ENCODE data around the gene AAK1. TPM values are rescaled to one million over a fixed set of nuclear protein-coding genes. Genes with fewer than 3 reads are reported as not detected.
A peak's percentile ranks its signal among the peaks of the same experiment; 100 is the strongest.

AAK1 gene
- total and polyA plus RNA-seq, 4 experiments from 2014 or later, result 27.6 to 225 (median 175) TPM

DNA sequence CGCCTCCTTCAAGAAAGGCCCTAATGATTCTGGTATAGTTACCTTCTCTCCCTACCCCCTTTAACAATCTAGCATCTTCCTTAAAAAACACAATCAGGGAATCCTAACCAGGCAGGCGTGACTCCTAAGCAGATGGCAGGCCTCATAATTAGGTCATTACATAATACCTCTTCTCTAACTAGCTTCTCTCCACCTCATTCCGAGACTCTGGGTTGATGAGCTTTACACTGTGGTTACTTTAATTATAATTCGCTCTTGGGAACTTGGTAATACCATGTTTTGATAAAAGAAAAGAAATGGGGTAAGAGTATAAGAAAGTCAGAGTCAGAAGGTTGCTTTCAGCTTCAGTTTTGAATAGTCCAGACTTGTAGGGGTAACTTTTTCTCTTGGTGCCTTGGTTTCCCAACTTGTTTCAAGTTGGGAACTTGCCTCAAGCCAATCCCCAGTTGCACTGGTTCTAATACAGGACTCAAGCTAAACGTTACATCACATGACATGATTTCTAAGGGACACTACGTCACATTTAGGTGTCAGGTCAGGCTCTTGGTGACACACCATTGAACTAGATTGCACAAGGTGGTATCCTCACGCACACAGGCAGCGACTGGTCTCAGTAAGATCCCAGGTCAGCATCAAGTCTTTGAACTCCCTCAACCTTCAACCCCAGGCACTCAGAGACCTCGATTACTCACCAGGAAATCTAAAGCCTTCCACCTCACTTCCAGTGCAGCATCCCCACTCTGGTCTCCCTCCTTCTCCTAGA, 59.2 kb downstream of the AAK1 start:
- Mint-ChIP-seq H3K27ac (peak overlapping the region; percentile 31 to 89 (median 75)), H3K4me1 (peaks cover 76 to 94% (median 83%) of the 10 kb centered on the region in 4 donors), H3K4me3 (peak overlapping the region in 7 of 8 donors; percentile 29 to 81 (median 69)), H3K27me3 (no peaks in the 10 kb centered on the region), H3K36me3 (peaks cover 16 to 18% of the 10 kb centered on the region in 2 donors), H3K9me3 (no peaks in the 10 kb centered on the region)
- H3K4me3 ChIP-seq (ENCODE audit: low read length in 2 of 2), result no peak overlapping the region
- no peaks in the 10 kb centered on the region for H3K9me3 ChIP-seq (ENCODE audit: control insufficient read depth in 1 of 2, low read length in 2 of 2)
- H3K4me1 ChIP-seq (ENCODE audit: insufficient read depth, low read length), result peaks cover 94% of the 10 kb centered on the region
- no peak for DNase-seq
- POLR2A ChIA-PET (ENCODE audit: partially characterized antibody), result interaction anchor here (0.8 to 3.7 kb wide), 5 partner anchors 12 to 60 kb away, joined by 3 to 22 read pairs (median 5); partner anchors contain the start of gene AAK1
- no peaks in the 10 kb centered on the region for H3K36me3 ChIP-seq (ENCODE audit: insufficient read depth, low read length)
- CTCF ChIA-PET (ENCODE audit: partially characterized antibody), result interaction anchor here (0.6 to 15.9 kb wide), 5 partner anchors 17 to 128 kb away, joined by 3 to 220 read pairs (median 3); no protein-coding TSS in a partner anchor
- no peaks in the 10 kb centered on the region for H3K27me3 ChIP-seq (ENCODE audit: insufficient read depth, low read length)
- intact Hi-C loops (cut with micrococcal nuclease), result no loop called here
- no peak overlapping the region for H3K27ac ChIP-seq (ENCODE audit: low read depth, low read length)

DNA sequence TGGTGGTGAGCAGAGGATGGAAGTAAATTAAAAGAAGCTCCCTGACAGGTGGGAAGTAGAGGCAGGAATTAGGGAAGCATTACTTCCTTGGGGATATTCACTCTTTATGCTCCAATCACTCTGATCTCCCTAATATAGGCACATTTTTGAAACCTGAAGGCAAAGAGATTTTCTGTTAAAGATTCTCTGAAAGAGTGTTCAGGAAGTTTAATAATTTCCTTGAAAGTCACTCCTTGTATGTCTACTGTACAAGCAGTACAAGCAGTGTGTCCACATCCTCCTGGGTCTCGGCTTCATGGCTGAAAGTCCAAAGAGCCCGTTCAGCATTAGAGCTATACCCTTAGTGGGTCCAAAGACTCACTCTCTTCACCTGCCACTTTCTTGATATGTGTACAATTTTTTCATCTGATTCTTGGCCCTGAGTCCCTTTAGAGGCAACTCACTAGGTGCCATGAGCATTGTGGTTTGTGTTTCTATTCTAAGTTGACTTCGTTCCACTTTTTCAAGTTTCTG, 60.2 kb downstream of the AAK1 start:
- ChIA-PET POLR2A (ENCODE audit: partially characterized antibody) (interaction anchor here (0.8 to 3.7 kb wide), 7 partner anchors 11 to 61 kb away, joined by 3 to 22 read pairs (median 5); partner anchors contain the start of gene AAK1), CTCF (ENCODE audit: partially characterized antibody) (interaction anchor here (1.3 to 15.9 kb wide), 5 partner anchors 14 to 141 kb away, joined by 3 to 220 read pairs (median 4); no protein-coding TSS in a partner anchor)
- Mint-ChIP-seq H3K4me3 (peak overlapping the region in 7 of 8 donors; percentile 51 to 81 (median 66)), H3K9me3 (no peaks in the 10 kb centered on the region), H3K27me3 (no peaks in the 10 kb centered on the region), H3K27ac (peak overlapping the region; percentile 43 to 92 (median 83)), H3K4me1 (peaks cover 73 to 94% (median 82%) of the 10 kb centered on the region in 4 donors), H3K36me3 (peaks cover 11 to 14% of the 10 kb centered on the region in 2 donors)
- H3K27me3 ChIP-seq (ENCODE audit: insufficient read depth, low read length), result no peaks in the 10 kb centered on the region
- intact Hi-C loops (cut with micrococcal nuclease), result loop anchor here (1.0 kb wide), 1 partner anchor 11 kb away; no protein-coding TSS in a partner anchor
- no peaks in the 10 kb centered on the region for H3K36me3 ChIP-seq (ENCODE audit: insufficient read depth, low read length)
- peaks cover 92% of the 10 kb centered on the region for H3K4me1 ChIP-seq (ENCODE audit: insufficient read depth, low read length)
- no peak overlapping the region for H3K4me3 ChIP-seq (ENCODE audit: low read length in 2 of 2)
- no peak overlapping the region for H3K27ac ChIP-seq (ENCODE audit: low read depth, low read length)
- no peak for DNase-seq
- no peaks in the 10 kb centered on the region for H3K9me3 ChIP-seq (ENCODE audit: control insufficient read depth in 1 of 2, low read length in 2 of 2)

GRCh38 chr2:69582582-69583176, 60.9 kb downstream of the AAK1 start:
- no peaks in the 10 kb centered on the region for H3K27me3 ChIP-seq (ENCODE audit: insufficient read depth, low read length)
- H3K4me1 ChIP-seq (ENCODE audit: insufficient read depth, low read length), result peaks cover 92% of the 10 kb centered on the region
- intact Hi-C loops (cut with micrococcal nuclease), result loop anchor here (1.0 kb wide), 1 partner anchor 12 kb away; no protein-coding TSS in a partner anchor
- Mint-ChIP-seq H3K27me3 (no peaks in the 10 kb centered on the region), H3K4me1 (peaks cover 73 to 94% (median 83%) of the 10 kb centered on the region in 4 donors), H3K36me3 (peaks cover 8 to 17% of the 10 kb centered on the region in 2 donors), H3K9me3 (no peaks in the 10 kb centered on the region), H3K4me3 (peak overlapping the region in 7 of 8 donors; percentile 51 to 81 (median 70)), H3K27ac (peak overlapping the region; percentile 43 to 92 (median 86))
- H3K4me3 ChIP-seq (ENCODE audit: low read length in 2 of 2), result no peak overlapping the region
- peak in 4 of 5 donors; percentile 24 to 50 (median 34) for DNase-seq
- ChIA-PET CTCF (ENCODE audit: partially characterized antibody) (interaction anchor here (1.3 to 15.9 kb wide), 5 partner anchors 14 to 142 kb away, joined by 3 to 220 read pairs (median 4); no protein-coding TSS in a partner anchor), POLR2A (ENCODE audit: partially characterized antibody) (interaction anchor here (0.6 to 3.7 kb wide), 7 partner anchors 12 to 61 kb away, joined by 3 to 22 read pairs (median 4); partner anchors contain the start of gene AAK1)
- no peaks in the 10 kb centered on the region for H3K9me3 ChIP-seq (ENCODE audit: control insufficient read depth in 1 of 2, low read length in 2 of 2)
- no peak overlapping the region for H3K27ac ChIP-seq (ENCODE audit: low read depth, low read length)
- no peaks in the 10 kb centered on the region for H3K36me3 ChIP-seq (ENCODE audit: insufficient read depth, low read length)

DNA sequence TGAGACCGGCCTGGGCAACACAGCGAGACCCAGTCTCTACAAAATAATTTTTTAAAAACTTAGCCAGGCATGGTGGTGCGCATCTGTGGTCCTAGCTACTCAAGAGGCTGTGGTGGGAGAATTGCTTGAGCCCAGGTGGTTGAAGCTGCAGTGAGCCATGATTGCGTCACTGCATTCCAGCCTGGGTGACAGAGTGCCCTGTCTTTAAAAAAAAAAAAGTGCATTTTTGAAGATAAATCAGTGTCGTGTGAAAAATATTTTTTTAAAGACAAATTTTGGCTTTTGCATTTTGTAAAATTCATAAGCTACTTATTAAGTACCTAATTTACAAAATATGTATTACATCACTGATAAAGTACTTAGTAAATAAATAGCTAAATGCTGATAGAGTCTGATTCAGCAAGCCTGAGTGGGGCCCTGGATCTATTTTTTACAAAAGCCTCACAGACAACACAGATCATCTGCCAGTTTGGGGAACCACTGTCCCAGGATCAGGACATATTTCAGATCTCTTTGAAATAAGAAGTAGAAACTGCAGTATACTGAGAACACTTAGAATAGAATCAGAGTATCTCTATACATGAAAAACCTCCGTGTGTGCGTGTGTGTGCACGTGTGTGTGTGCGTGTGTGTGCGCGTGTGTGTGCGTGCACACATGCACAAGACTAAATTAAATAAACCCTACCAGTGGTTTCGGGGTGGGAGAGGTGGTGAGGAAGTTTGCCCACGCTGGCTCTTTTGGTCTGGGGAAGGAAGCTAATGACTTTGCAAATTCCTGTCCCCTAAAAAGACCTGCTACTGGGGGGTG, 61.6 kb downstream of the AAK1 start:
- ChIA-PET CTCF (ENCODE audit: partially characterized antibody) (interaction anchor here (1.3 to 15.9 kb wide), 4 partner anchors 14 to 143 kb away, joined by 3 to 220 read pairs (median 5); no protein-coding TSS in a partner anchor), POLR2A (ENCODE audit: partially characterized antibody) (interaction anchor here (0.6 to 3.7 kb wide), 5 partner anchors 13 to 102 kb away, joined by 3 to 22 read pairs (median 4); partner anchors contain the start of gene AAK1)
- peak overlapping the region; percentile 42 to 92 (median 86) for H3K27ac Mint-ChIP-seq
- no peaks in the 10 kb centered on the region for H3K27me3 Mint-ChIP-seq
- Histone ChIP-seq H3K36me3 (ENCODE audit: insufficient read depth, low read length) (no peaks in the 10 kb centered on the region), H3K27me3 (ENCODE audit: insufficient read depth, low read length) (no peaks in the 10 kb centered on the region), H3K4me1 (ENCODE audit: insufficient read depth, low read length) (peaks cover 98% of the 10 kb centered on the region), H3K9me3 (ENCODE audit: control insufficient read depth in 1 of 2, low read length in 2 of 2) (no peaks in the 10 kb centered on the region), H3K4me3 (ENCODE audit: low read length in 2 of 2) (no peak overlapping the region), H3K27ac (ENCODE audit: low read depth, low read length) (no peak overlapping the region)
- no peaks in the 10 kb centered on the region for H3K9me3 Mint-ChIP-seq
- no peak for DNase-seq
- peak overlapping the region in 7 of 8 donors; percentile 51 to 81 (median 70) for H3K4me3 Mint-ChIP-seq
- peaks cover 8 to 18% of the 10 kb centered on the region in 2 donors for H3K36me3 Mint-ChIP-seq
- H3K4me1 Mint-ChIP-seq, result peaks cover 80 to 95% (median 88%) of the 10 kb centered on the region in 4 donors
- intact Hi-C loops (cut with micrococcal nuclease), result no loop called here

GRCh38 chr2:69580486-69580885, 63.1 kb downstream of the AAK1 start:
- intact Hi-C loops (cut with micrococcal nuclease), result no loop called here
- Histone ChIP-seq H3K27me3 (ENCODE audit: insufficient read depth, low read length) (no peaks in the 10 kb centered on the region), H3K4me3 (ENCODE audit: low read length in 2 of 2) (no peak overlapping the region), H3K27ac (ENCODE audit: low read depth, low read length) (no peak overlapping the region), H3K9me3 (ENCODE audit: control insufficient read depth in 1 of 2, low read length in 2 of 2) (no peaks in the 10 kb centered on the region), H3K4me1 (ENCODE audit: insufficient read depth, low read length) (peaks cover 95% of the 10 kb centered on the region), H3K36me3 (ENCODE audit: insufficient read depth, low read length) (no peaks in the 10 kb centered on the region)
- CTCF ChIA-PET (ENCODE audit: partially characterized antibody), result interaction anchor here (1.0 to 15.9 kb wide), 4 partner anchors 13 to 145 kb away, joined by 3 to 220 read pairs (median 4); no protein-coding TSS in a partner anchor
- H3K9me3 Mint-ChIP-seq, result no peaks in the 10 kb centered on the region
- peaks cover 8 to 14% of the 10 kb centered on the region in 2 donors for H3K36me3 Mint-ChIP-seq
- no peak for DNase-seq
- peaks cover 79 to 95% (median 87%) of the 10 kb centered on the region in 4 donors for H3K4me1 Mint-ChIP-seq
- H3K27ac Mint-ChIP-seq, result peak overlapping the region; percentile 15 to 92 (median 88)
- POLR2A ChIA-PET (ENCODE audit: partially characterized antibody), result interaction anchor here (1.4 kb wide), 1 partner anchor 63 kb away, joined by 5 read pairs; the partner anchor contains the start of gene AAK1
- peak overlapping the region in 2 of 8 donors; percentile 5 to 26 for H3K4me3 Mint-ChIP-seq
- no peaks in the 10 kb centered on the region for H3K27me3 Mint-ChIP-seq

DNA sequence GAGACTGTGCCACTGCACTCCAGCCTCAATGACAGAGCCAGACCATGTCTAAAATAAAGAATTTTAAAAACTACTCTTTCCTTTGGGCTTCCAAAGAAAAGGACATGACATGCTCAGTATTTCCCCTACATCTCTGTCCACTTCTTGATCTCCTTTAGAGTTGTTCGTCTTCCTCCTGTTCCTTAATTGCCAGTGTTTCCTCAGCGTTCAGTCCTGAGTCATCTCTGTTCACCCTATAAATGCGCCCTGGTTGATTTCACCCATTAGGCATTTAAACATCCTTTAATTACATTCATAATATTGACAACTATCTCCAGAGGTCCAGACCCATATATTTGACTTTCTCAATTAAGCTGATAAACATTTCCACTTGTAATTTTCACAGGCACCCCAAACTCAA, 64.0 kb downstream of the AAK1 start:
- Mint-ChIP-seq H3K27me3 (no peaks in the 10 kb centered on the region), H3K4me3 (peak overlapping the region in 6 of 8 donors; percentile 0 to 69 (median 22)), H3K36me3 (peaks cover 8 to 16% of the 10 kb centered on the region in 2 donors), H3K9me3 (no peaks in the 10 kb centered on the region), H3K27ac (peak overlapping the region; percentile 59 to 92 (median 87)), H3K4me1 (peaks cover 75 to 95% (median 82%) of the 10 kb centered on the region in 4 donors)
- Histone ChIP-seq H3K36me3 (ENCODE audit: insufficient read depth, low read length) (no peaks in the 10 kb centered on the region), H3K4me1 (ENCODE audit: insufficient read depth, low read length) (peaks cover 92% of the 10 kb centered on the region), H3K4me3 (ENCODE audit: low read length in 2 of 2) (no peak overlapping the region), H3K27ac (ENCODE audit: low read depth, low read length) (no peak overlapping the region), H3K9me3 (ENCODE audit: control insufficient read depth in 1 of 2, low read length in 2 of 2) (no peaks in the 10 kb centered on the region), H3K27me3 (ENCODE audit: insufficient read depth, low read length) (no peaks in the 10 kb centered on the region)
- DNase-seq, result no peak
- POLR2A ChIA-PET (ENCODE audit: partially characterized antibody), result no interaction called here
- intact Hi-C loops (cut with micrococcal nuclease), result no loop called here
- CTCF ChIA-PET (ENCODE audit: partially characterized antibody), result interaction anchor here (15.9 kb wide), 1 partner anchor 12 kb away, joined by 220 read pairs; no protein-coding TSS in a partner anchor
